ENCODE data around the gene RPS18.
A peak's percentile ranks its signal among the peaks of the same experiment; 100 is the strongest.

Gene RPS18

DNA sequence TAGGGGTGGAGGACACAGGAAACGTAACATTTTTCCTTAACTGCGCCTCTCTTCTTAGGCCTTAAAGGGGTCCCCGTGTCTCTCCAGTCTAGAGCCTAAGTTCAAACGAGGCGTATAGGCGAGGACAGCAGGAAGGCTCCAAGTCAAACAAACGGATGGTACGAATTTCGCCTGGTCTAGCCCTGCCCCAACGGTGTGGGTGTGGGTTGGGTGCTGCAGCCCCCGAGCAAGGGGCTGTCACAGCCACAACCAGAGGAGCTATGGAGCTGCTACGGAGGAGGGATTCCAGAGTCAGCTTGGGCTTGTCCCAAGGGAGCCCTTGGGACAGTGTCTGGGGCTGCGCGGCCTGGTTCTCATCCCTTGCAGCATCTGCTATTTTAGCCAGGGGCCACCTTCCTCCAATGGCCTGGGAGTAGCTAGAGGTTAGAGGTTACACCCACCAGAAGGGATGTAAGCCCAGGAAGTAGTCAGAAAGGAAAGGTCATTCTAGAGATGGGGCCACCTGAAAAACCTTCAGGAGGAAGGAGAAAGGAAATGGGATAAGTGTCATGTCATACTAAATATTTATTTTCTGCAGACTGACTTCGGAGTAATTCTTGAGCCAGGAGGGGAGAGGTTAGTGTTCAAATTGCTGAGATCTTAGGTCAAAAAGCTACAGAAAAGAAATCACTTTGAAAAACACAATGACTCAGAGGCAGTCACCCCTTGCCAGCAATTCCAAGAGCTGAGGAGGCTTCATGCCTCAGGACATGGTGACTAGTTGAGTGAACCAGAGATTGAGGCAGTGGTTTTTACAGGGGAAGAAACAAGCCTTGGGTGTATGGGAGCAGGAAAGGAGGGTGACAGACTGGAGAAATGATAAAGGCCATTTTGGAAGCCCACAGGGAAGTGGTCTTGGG, 21.9 kb upstream of the RPS18 start:
- TF ChIP-seq, protein P1, sequence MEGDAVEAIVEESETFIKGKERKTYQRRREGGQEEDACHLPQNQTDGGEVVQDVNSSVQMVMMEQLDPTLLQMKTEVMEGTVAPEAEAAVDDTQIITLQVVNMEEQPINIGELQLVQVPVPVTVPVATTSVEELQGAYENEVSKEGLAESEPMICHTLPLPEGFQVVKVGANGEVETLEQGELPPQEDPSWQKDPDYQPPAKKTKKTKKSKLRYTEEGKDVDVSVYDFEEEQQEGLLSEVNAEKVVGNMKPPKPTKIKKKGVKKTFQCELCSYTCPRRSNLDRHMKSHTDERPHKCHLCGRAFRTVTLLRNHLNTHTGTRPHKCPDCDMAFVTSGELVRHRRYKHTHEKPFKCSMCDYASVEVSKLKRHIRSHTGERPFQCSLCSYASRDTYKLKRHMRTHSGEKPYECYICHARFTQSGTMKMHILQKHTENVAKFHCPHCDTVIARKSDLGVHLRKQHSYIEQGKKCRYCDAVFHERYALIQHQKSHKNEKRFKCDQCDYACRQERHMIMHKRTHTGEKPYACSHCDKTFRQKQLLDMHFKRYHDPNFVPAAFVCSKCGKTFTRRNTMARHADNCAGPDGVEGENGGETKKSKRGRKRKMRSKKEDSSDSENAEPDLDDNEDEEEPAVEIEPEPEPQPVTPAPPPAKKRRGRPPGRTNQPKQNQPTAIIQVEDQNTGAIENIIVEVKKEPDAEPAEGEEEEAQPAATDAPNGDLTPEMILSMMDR (IDR thresholded peaks at IDR 0.05; ENCODE audit: insufficient read depth, low read length, poor library complexity, severe bottlenecking), result no peak
- Histone ChIP-seq H4K20me1 (ENCODE audit: low read depth, low read length) (no peaks in the 10 kb centered on the region), H3K36me3 (ENCODE audit: low read length) (no peaks in the 10 kb centered on the region), H3K9me3 (ENCODE audit: insufficient read depth, low read length) (no peaks in the 10 kb centered on the region), H3K79me2 (ENCODE audit: insufficient read depth, low read length) (peaks cover 7% of the 10 kb centered on the region; the same call in 1 of the 2 replicates), H3K4me3 (ENCODE audit: insufficient read depth, low read length, poor library complexity, severe bottlenecking) (peak overlapping the region; percentile 65), H3K9ac (ENCODE audit: low read length) (peak overlapping the region; percentile 78), H3K9me2 (replicated peaks; ENCODE audit: insufficient read depth, low read length) (no peaks in the 10 kb centered on the region), H2AFZ (ENCODE audit: low read depth, low read length, severe bottlenecking) (peak overlapping the region; percentile 43), H3K27ac (ENCODE audit: low read depth, low read length) (peak overlapping the region; percentile 73), H3F3A (ENCODE audit: insufficient read depth) (peaks cover 17% of the 10 kb centered on the region), H3K27me3 (ENCODE audit: low read length) (no peaks in the 10 kb centered on the region), H3K4me2 (ENCODE audit: low read depth, low read length, poor library complexity, severe bottlenecking) (peak overlapping the region; percentile 75)

DNA sequence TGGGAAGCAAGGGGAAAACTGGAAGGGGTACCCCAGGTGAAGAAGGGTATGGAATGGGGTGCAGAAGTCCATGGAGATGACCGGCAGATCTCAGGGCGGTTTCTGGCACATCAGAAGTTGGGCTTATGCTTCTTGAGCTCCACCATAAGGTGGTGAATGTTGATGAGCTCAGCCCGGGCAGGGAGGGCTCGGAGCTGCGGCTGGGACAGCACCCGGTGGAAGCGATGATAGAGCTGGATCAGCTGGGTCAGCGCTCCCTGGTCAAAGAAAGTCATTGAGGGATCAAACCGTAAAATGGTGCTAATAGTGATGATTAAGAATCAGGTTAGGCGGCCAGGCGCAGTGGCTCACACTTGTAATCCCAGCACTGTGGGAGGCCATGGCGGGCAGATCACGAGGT, 21.1 kb upstream of the RPS18 start:
- Histone ChIP-seq H3K9me2 (replicated peaks; ENCODE audit: insufficient read depth, low read length) (no peaks in the 10 kb centered on the region), H4K20me1 (ENCODE audit: low read depth, low read length) (no peaks in the 10 kb centered on the region), H3K9me3 (ENCODE audit: insufficient read depth, low read length) (no peaks in the 10 kb centered on the region), H3K36me3 (ENCODE audit: low read length) (no peaks in the 10 kb centered on the region), H3K27ac (ENCODE audit: low read depth, low read length) (no peak overlapping the region), H3K4me3 (ENCODE audit: insufficient read depth, low read length, poor library complexity, severe bottlenecking) (no peak overlapping the region), H3F3A (ENCODE audit: insufficient read depth) (peaks cover 17% of the 10 kb centered on the region), H3K27me3 (ENCODE audit: low read length) (no peaks in the 10 kb centered on the region), H3K9ac (ENCODE audit: low read length) (peak overlapping the region; percentile 78; the same call in 1 of the 2 replicates), H3K79me2 (ENCODE audit: insufficient read depth, low read length) (peaks cover 7% of the 10 kb centered on the region; the same call in 1 of the 2 replicates), H3K4me2 (ENCODE audit: low read depth, low read length, poor library complexity, severe bottlenecking) (peak overlapping the region; percentile 75), H2AFZ (ENCODE audit: low read depth, low read length, severe bottlenecking) (no peak overlapping the region)
- TF ChIP-seq, protein P1 (IDR thresholded peaks at IDR 0.05; ENCODE audit: insufficient read depth, low read length, poor library complexity, severe bottlenecking), result no peak
- no peak for TF ChIP-seq EZH2phosphoT487 (conservative IDR thresholded peaks at IDR 0.05; ENCODE audit: low read length)

DNA sequence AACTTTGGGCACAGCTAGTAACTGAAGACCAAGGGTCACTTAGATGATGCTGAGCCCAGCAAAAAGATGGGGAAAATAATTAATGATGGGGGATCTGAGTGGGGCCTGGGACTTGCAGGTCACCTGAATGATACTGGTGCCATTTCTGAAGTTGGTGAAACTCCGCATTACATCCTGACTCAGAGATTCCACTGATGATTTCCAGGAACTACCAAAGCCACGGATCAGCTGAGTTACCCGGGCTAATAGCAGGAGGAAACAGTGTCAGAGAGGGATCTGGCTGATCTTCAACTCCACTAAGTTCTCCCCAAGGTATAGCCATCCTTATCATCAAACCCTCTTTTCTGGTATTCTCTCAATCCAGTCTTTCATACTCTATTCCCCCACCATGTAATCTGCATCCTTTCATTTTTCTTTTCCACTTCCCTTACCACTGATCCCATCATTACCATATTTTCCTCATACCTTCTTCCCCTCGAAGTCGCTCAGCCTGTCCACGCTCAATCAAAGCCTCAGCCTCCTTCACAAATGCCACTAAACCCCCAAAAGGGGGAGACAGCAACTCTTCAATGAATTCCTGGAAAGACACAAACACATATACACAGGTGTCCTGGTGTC, 20.4 kb upstream of the RPS18 start:
- Histone ChIP-seq H3K9ac (ENCODE audit: low read length) (no peak overlapping the region), H3K9me2 (replicated peaks; ENCODE audit: insufficient read depth, low read length) (no peaks in the 10 kb centered on the region), H3K9me3 (ENCODE audit: insufficient read depth, low read length) (no peaks in the 10 kb centered on the region), H3F3A (ENCODE audit: insufficient read depth) (peaks cover 17% of the 10 kb centered on the region), H4K20me1 (ENCODE audit: low read depth, low read length) (no peaks in the 10 kb centered on the region), H2AFZ (ENCODE audit: low read depth, low read length, severe bottlenecking) (no peak overlapping the region), H3K27me3 (ENCODE audit: low read length) (no peaks in the 10 kb centered on the region), H3K4me3 (ENCODE audit: insufficient read depth, low read length, poor library complexity, severe bottlenecking) (no peak overlapping the region), H3K36me3 (ENCODE audit: low read length) (no peaks in the 10 kb centered on the region), H3K79me2 (ENCODE audit: insufficient read depth, low read length) (peaks cover 7% of the 10 kb centered on the region; the same call in 1 of the 2 replicates), H3K27ac (ENCODE audit: low read depth, low read length) (no peak overlapping the region), H3K4me2 (ENCODE audit: low read depth, low read length, poor library complexity, severe bottlenecking) (no peak overlapping the region)
- TF ChIP-seq, protein P1 (IDR thresholded peaks at IDR 0.05; ENCODE audit: insufficient read depth, low read length, poor library complexity, severe bottlenecking), result no peak
- no peak for TF ChIP-seq EZH2phosphoT487 (conservative IDR thresholded peaks at IDR 0.05; ENCODE audit: low read length)

Data from SU-DHL-6 (cell line).